HG02973 (cell line): ENCODE results near the gene NPRL2.

ENCODE experiments used
- ATAC-seq: cut with Tn5 transposase; IDR thresholded peaks from one replicate; pipeline ENCODE4 v1.9.1; 2021; ENCODE audit warnings: moderate library complexity; ENCODE audit not compliant: unreplicated experiment

The NPRL2 gene

GRCh38 chr3:50351323-50351697 lies 735 bp upstream of the NPRL2 start:
- ATAC-seq, result no peak

- ATAC-seq, result no peak
These were observed 405 bp downstream of the NPRL2 start for GRCh38 chr3:50350213-50350526.

- ATAC-seq, result no peak
These were observed 3.3 kb downstream of the NPRL2 start for GRCh38 chr3:50347187-50347813.

GRCh38 chr3:50345586-50346234 lies 4.9 kb downstream of the NPRL2 start, which contains the start of gene ZMYND10:
TSS of gene ZMYND10 (minus strand) at chr3:50345732. CDS start at chr3:50345579, 153 bp downstream.
- no peak for ATAC-seq

- ATAC-seq, result no peak
These were observed 5.6 kb downstream of the NPRL2 start for GRCh38 chr3:50345008-50345407.

GRCh38 chr3:50342813-50343633 lies 7.6 kb downstream of the NPRL2 start:
- no peak for ATAC-seq

- no peak for ATAC-seq
These were observed 8.5 kb downstream of the NPRL2 start for GRCh38 chr3:50341996-50342650.

GRCh38 chr3:50341537-50341936 lies 9.0 kb downstream of the NPRL2 start:
- ATAC-seq, result no peak

GRCh38 chr3:50340448-50341329 lies 9.9 kb downstream of the NPRL2 start, which contains the start of gene RASSF1:
TSS of gene RASSF1 (minus strand) at chr3:50340836. CDS start at chr3:50340805, 31 bp downstream.
- no peak for ATAC-seq

- no peak for ATAC-seq
These were observed 10.5 kb downstream of the NPRL2 start for GRCh38 chr3:50340147-50340447.

GRCh38 chr3:50339485-50340146 lies 11.0 kb downstream of the NPRL2 start:
- ATAC-seq, result no peak

GRCh38 chr3:50338965-50339364 lies 11.6 kb downstream of the NPRL2 start:
- no peak for ATAC-seq

- ATAC-seq, result peak; percentile 65
These were observed 13.3 kb downstream of the NPRL2 start for GRCh38 chr3:50337175-50337861.

- peak; percentile 32 for ATAC-seq
These were observed 14.0 kb downstream of the NPRL2 start for GRCh38 chr3:50336452-50337174.

GRCh38 chr3:50334339-50335075 lies 16.1 kb downstream of the NPRL2 start:
- ATAC-seq, result no peak

- no peak for ATAC-seq
These were observed 16.7 kb downstream of the NPRL2 start for GRCh38 chr3:50333744-50334328.

- ATAC-seq, result no peak
These were observed 19.1 kb downstream of the NPRL2 start for GRCh38 chr3:50331364-50331907.

- ATAC-seq, result no peak
These were observed 20.2 kb downstream of the NPRL2 start for GRCh38 chr3:50330330-50330729.
